ENCODE data around the gene NEK1. TPM values are rescaled to one million over a fixed set of nuclear protein-coding genes. Genes with fewer than 3 reads are reported as not detected.

Gene NEK1
- total and polyA plus RNA-seq, 2 of the 8 experiments (the other 6 are each of a cell fraction or from before 2014, with no cell fraction given), result 3.9 to 11.7 TPM

- no peak overlapping the region for H2BK5ac ChIP-seq (ENCODE audit: low read depth, low read length)
- DNase-seq (ENCODE audit: low read depth in 1 of 2, low spot score in 2 of 2) (no peak), FAIRE-seq (no peak)
- no peak overlapping the region for H2BK20ac ChIP-seq (ENCODE audit: low read length)
- H2BK12ac ChIP-seq (ENCODE audit: low read depth, low read length), result no peak overlapping the region
- ChIA-PET POLR2A (ENCODE audit: partially characterized antibody) (no interaction called here), CTCF (ENCODE audit: partially characterized antibody) (interaction anchor here (1.2 kb wide), 1 partner anchor 16 kb away, joined by 4 read pairs; no protein-coding TSS in a partner anchor)
- no peak overlapping the region for H3K4ac ChIP-seq (replicated peaks; ENCODE audit: insufficient read length, low read depth, low read length)
- peaks cover 0 to 2% of the 10 kb centered on the region in 2 experiments; a peak in 2 of 4 replicates for H3K79me2 ChIP-seq (ENCODE audit: control insufficient read depth in 1 of 2, insufficient read depth in 2 of 2, low read length in 2 of 2)
- no peak overlapping the region for H3K27ac ChIP-seq (ENCODE audit: low read depth, low read length)
- H3K23me2 ChIP-seq (ENCODE audit: low read depth, low read length), result no peaks in the 10 kb centered on the region
- no peak overlapping the region for H2AK5ac ChIP-seq (ENCODE audit: low read depth, low read length)
- H4K91ac ChIP-seq (replicated peaks; ENCODE audit: insufficient read length, low read length), result no peak overlapping the region
- no peak overlapping the region for H3K23ac ChIP-seq (ENCODE audit: insufficient read length)
- H3K27me3 ChIP-seq (replicated peaks in 1 of 4; ENCODE audit: control insufficient read depth in 3 of 4, extremely low read depth in 1 of 4, insufficient read depth in 3 of 4, low read length in 3 of 4), result no peaks in the 10 kb centered on the region
- H2AFZ ChIP-seq (ENCODE audit: low read length), result no peak overlapping the region
- no peak overlapping the region for H3K4me2 ChIP-seq (ENCODE audit: insufficient read depth in 1 of 2, low read depth in 2 of 2, low read length in 2 of 2)
- no peak overlapping the region for H3K56ac ChIP-seq (replicated peaks; ENCODE audit: insufficient read length, low read depth, low read length)
- H3K4me1 ChIP-seq (replicated peaks in 1 of 4; ENCODE audit: control insufficient read depth in 3 of 4, insufficient read depth in 4 of 4, low read length in 3 of 4), result no peaks in the 10 kb centered on the region
- H3K9me3 ChIP-seq (ENCODE audit: insufficient read depth in 2 of 2, low read depth in 1 of 2, low read length in 1 of 2), result no peaks in the 10 kb centered on the region
- no peak overlapping the region for H3K9ac ChIP-seq (replicated peaks in 1 of 4; ENCODE audit: extremely low read depth in 1 of 4, low read depth in 3 of 4, low read length in 3 of 4)
- no peak overlapping the region for H4K5ac ChIP-seq (ENCODE audit: insufficient read length, low read depth, low read length)
- H3K36me3 ChIP-seq (ENCODE audit: control insufficient read depth in 2 of 4, insufficient read depth in 4 of 4, low read length in 3 of 4), result peaks cover 0 to 7% (median 0%) of the 10 kb centered on the region in 4 experiments; a peak in 1 of 8 replicates
- no peak overlapping the region for H2BK15ac ChIP-seq (ENCODE audit: low read length)
- no peak overlapping the region for H3K14ac ChIP-seq (ENCODE audit: insufficient read length)
- no peak overlapping the region for H2BK120ac ChIP-seq (replicated peaks; ENCODE audit: low read depth, low read length)
- H3K18ac ChIP-seq (ENCODE audit: extremely low read depth, low read length), result no peak overlapping the region
- no peak overlapping the region for H3K4me3 ChIP-seq (ENCODE audit: extremely low read depth in 1 of 4, insufficient read depth in 2 of 4, low read depth in 3 of 4, low read length in 4 of 4)
- H4K8ac ChIP-seq (ENCODE audit: extremely low read depth, insufficient read depth, low read length), result no peak overlapping the region
- H3K79me1 ChIP-seq (ENCODE audit: low read depth, low read length), result no peaks in the 10 kb centered on the region; the same call in 1 of the 2 replicates
- H4K20me1 ChIP-seq (replicated peaks in 1 of 2; ENCODE audit: control insufficient read depth in 1 of 2, insufficient read depth in 2 of 2, low read length in 2 of 2), result no peaks in the 10 kb centered on the region
- TF ChIP-seq E2F6 (IDR thresholded peaks at IDR 0.05), result no peak
- no peak for TF ChIP-seq JUN (IDR thresholded peaks at IDR 0.05; ENCODE audit: low read depth, low read length)
- no peak for TF ChIP-seq TBP (IDR thresholded peaks at IDR 0.05; ENCODE audit: low read depth, low read length)
- TF ChIP-seq KDM4A (IDR thresholded peaks at IDR 0.05; ENCODE audit: low read depth, low read length, severe bottlenecking), result no peak
- TF ChIP-seq ZNF274 (IDR thresholded peaks at IDR 0.05; ENCODE audit: borderline replicate concordance, extremely low read depth, low read length), result no peak
- no peak for TF ChIP-seq BACH1 (IDR thresholded peaks at IDR 0.05; ENCODE audit: low read length)
- no peak for TF ChIP-seq SIX5 (IDR thresholded peaks at IDR 0.05; ENCODE audit: low read depth, low read length)
- TF ChIP-seq TAF1 (IDR thresholded peaks at IDR 0.05; ENCODE audit: low read depth, low read length), result no peak
- no peak for TF ChIP-seq SIRT6 (IDR thresholded peaks at IDR 0.05; ENCODE audit: low read length)
Observed at GRCh38 chr4:169601016-169601771, 11.2 kb downstream of the NEK1 start.
